ENCODE data around the gene TPBG.
"Not testable (repeated sequence)": the region's sequence is repeated elsewhere in the genome, so short reads cannot be mapped to it uniquely, and the experiment has no call there.

Gene TPBG

DNA sequence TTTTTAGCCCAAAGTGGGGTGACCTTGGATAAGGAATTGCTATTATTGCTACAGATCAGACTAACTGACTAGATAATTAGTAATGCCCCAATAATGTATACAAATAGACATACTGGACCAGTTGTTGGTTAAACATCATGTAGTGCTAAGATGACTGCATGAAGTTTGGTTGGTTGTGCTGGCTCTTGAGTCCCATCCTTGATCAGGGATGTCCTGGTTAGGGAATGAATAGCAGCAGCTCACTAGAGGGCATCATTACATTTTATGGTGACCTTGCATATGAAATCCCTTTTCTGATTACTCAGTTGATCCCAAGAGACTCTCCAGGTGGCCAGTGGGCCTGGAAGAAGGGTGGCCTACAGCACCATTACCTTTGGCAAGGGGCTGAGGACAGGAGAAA lies 10.9 kb downstream of the TPBG start:
- DNase-seq (ENCODE audit: low read depth in 3 of 3, low spot score in 1 of 3) = no peak

DNA sequence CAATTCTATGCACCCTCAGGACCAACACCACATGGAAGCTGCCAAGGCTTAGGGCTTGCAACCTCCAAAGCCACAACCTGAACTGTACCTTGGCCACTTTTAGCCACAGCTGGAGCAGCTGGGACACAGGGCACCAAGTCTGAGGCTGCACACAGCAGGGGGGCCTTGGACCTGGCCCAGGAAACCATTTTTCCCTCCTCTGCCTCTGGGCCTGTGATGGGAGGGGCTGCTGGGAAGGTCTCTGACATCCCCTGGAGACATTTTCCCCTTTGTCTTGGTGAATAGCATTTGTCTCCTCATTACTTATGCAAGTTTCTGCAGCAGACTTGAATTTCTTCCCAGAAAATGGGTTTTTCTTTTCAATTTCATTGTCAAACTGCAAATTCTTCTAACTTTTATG lies 13.0 kb downstream of the TPBG start:
- DNase-seq (ENCODE audit: low read depth in 3 of 3, low spot score in 1 of 3) = no peak

DNA sequence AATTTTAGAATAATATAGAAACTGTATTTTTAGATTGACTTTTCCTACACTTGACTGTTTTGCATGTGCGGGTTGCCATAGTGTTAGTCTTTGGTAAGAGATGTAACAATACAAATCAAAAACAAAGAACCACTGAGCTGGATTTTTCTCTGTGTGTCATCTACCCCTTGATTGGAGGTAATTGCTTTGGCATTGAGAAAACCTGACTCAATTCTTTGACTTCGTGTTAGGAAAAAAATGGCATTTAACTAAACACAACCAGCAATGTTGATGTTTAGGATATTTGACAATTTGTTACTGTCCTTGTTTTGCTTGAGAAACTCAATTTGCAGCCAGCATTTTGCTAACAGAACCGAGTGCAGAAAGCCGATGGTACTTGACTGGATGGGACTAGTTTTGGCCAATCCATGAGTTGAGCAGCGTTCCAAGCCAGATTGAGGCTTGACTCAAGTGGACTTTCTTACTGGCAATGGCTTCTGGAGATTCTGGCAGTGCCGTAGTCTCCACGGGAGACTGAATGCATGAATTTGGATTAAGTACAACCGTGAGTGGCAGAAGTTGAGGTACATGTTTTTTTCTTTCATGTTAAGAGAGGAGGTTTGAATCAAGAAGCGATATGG lies 17.1 kb downstream of the TPBG start:
- DNase-seq (ENCODE audit: low read depth in 3 of 3, low spot score in 1 of 3) = no peak

DNA sequence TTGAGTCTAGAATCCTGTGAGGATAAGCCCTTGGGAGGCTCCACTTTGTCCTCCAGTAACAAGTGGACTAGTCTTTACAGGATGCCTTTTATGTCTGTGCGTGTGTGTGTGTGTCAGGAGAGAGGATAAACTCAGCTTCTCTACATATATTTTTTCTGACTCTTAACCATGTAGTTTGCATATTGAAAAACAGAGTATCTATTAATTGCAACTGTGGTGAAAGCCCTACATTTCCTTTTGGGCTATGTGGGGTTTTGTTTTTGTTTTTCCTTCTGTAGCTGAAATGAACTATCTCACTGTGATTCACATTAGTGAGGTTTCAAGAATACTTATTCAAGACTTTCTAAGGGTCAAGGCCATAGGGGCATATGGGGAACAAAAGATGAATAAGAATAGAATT lies 17.7 kb downstream of the TPBG start:
- DNase-seq (ENCODE audit: low read depth in 3 of 3, low spot score in 1 of 3) = no peak

DNA sequence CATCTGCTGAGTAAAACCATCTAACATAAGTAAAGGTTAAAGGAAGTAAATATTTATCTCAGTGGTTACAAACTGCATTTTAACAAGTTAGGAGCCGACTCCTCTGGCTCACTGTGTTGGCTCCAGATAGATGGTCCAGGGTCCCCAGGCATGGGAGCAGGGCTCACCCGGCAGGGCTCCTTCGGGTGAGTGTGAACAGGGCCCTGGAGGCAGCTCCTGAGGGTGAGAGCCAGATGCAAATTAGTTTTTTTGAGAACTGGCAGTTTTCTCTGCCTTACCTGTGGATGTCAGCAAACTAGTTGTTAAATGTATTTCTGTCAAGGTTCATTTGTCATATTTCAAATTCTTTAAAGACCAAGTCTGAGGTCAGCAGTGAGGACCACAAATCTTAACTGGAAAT lies 21.5 kb downstream of the TPBG start:
- DNase-seq (ENCODE audit: low read depth in 3 of 3, low spot score in 1 of 3) = no peak

DNA sequence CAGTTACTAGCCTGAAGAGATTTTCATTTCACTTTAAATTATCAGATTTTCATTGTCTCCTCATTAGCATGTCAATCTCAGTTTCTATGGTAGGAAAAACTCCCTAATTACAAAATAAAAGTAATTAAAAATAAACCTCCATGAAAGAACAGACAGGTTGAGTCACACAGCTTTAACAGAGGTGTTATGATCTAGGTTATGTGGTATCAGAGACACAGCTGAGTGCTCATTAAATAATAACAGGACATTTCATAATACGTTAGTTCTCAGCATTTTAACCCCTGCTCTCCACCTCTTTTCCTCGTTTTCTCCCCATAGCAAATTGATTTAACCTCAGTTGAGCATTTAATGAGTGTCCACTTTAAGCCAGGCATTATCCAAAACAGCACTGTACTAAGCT lies 21.9 kb downstream of the TPBG start:
- DNase-seq (ENCODE audit: low read depth in 3 of 3, low spot score in 1 of 3) = no peak

DNA sequence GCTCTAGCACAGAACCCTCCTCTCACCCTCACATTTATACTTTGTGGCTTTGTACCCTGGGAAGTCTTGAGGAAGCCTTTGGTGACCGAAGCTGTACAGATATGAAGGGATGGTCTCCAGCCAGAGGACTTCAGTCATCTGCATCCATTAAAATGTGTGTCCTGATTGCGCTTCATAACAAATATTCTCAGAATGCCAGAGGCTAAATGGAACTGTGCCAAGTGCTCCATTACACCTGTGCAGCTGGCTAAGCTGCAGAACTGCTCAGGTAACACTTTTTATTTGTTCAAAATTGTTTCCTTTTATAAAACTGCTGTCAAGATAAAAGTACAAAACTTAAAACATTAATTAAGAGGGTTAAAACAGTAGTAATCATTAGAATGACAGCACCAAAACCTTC lies 22.3 kb downstream of the TPBG start:
- no peak for DNase-seq (ENCODE audit: low read depth in 3 of 3, low spot score in 1 of 3)

DNA sequence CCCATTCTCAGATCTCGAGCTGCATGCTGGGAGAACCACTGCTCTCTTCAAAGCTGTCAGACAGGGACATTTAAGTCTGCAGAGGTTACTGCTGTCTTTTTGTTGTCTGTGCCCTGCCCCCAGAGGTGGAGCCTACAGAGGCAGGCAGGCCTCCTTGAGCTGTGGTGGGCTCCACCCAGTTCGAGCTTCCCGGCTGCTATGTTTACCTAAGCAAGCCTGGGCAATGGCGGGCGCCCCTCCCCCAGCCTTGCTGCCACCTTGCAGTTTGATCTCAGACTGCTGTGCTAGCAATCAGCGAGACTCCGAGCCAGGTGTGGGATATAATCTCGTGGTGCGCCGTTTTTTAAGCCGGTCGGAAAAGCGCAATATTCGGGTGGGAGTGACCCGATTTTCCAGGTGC lies 31.2 kb downstream of the TPBG start:
- DNase-seq (ENCODE audit: low read depth in 3 of 3, low spot score in 1 of 3) = not testable (repeated sequence)

DNA sequence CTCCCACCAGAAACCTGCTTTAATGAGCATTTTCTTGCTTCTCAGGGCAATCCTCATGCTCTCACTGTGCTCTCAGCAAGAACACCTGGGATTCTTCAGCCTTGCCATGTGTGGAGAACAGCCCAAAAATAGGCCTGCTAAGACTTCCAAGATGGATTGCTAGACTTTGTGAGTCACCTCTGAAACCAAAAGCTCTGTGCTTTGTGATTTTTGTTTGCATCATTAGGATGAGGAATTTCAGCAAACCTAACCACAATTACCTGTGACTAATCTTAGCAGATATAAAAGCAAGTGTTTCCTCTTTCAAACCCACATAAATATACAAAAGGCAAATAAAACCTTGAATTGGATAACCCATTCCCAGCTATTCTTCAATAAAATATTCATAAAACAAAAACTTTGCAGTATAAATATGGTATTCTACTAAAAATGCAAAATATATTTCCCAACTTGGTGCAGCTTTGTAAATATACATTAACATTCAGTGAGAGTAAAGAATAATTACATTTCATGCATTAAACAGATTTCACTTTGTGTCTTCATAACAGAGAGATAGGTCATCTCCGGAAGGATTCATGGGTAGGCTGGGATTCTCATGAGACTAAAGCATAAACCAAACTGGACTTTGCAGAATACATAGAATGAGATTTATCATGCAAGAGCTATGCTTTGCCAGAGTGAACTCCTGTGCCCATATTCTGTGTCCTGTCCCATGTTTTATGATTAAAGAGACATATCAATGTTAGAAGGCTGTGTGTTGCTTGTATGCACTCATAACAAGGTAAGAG lies 33.5 kb downstream of the TPBG start:
- DNase-seq (ENCODE audit: low read depth in 3 of 3, low spot score in 1 of 3) = no peak

DNA sequence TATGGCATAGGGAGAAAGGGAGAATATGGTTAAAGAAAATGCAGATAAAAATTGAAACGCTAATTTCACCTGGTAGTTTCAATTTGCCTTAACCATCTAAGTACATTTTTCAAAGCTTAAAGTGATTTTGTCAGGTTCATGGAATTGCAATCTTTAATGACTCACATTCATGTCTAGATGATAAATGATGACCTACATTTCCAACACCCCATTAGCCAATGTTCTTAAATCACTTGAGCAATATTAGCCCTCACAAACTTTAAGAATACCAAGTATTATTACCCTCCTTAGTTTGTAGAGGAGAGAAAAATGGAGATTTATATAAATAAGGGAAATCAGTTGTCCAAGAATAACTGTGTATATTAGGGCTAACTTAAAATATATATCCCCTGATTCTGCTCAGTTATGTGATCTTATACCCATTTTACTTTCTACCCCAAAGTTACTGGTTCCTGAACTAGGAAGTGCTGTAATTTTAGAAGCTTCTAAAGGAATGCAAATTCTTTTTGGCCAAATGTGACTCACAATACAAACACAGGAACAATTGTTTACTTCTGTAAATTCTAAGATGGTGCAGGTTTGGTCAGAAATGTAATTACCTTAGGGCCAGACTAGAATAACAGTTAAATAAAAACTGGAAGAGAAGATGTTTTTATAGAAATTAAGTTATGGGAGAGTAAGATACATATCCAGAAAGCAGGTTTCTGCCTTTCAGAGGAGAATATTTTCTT lies 34.5 kb downstream of the TPBG start:
- DNase-seq (ENCODE audit: low read depth in 3 of 3, low spot score in 1 of 3) = no peak

DNA sequence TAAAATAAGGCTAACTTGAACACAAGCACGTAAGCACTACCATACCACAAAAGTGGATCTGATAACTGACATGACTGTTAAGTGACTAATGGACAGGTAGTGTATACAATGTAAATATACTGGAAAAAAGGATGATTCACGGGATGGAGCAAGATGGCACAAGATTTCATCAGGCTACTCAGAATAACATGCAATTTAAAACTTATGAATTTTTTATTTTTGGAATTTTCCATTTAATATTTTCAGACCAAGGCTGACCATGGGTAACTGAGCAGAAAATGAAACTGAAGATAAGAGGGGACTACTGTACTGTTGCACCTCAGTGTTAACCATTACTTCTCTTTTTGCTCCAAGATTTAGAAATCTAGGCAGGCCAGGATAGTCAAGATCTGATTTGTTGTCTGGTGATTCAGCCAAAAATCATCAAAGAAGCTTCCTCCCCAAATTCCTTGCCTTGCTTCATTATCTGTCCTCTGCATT lies 45.4 kb downstream of the TPBG start:
- no peak for DNase-seq (ENCODE audit: low read depth in 3 of 3, low spot score in 1 of 3)

DNA sequence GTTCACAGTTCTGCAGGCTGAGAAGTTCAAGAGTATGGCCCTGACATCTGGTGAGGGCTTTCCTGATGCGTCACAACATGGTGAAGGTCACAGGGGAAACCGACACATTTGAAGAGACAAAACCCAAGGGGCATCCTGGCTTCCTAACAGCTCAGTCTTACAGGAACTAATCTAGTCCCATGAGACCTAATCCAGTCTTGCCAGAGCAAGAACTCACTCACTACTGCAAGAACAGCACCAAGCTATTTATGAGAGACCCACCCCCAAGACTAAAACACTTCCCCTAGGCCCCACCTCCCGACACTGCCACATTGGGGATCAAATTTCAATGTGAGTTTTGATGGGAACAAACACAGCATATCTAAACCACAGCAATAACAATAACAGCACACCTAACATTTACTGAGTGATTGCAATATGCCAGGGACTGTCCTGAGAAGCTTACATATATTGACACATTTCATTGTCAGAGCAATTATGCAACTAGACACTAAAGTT lies 46.6 kb downstream of the TPBG start:
- DNase-seq (ENCODE audit: low read depth in 3 of 3, low spot score in 1 of 3) = no peak

DNA sequence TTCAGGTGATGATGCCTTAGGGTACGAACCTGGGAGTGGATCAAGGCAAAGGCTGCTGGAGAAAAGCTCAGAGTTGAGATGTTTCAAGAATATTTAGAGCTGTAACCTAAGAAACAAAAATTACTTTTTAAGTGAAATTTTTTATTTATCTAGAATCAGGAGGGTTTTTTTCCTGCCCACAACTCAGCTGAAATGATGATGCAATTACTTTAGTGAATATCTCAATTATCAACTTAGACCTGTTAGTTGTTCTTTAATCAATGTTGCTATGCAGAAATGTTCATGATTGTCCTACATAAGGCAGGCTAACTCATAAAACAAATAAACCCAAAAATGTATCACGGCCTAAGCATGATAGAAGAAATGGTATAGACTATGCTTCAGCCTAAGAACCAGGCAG lies 50.3 kb downstream of the TPBG start:
- no peak for DNase-seq (ENCODE audit: low read depth in 3 of 3, low spot score in 1 of 3)

DNA sequence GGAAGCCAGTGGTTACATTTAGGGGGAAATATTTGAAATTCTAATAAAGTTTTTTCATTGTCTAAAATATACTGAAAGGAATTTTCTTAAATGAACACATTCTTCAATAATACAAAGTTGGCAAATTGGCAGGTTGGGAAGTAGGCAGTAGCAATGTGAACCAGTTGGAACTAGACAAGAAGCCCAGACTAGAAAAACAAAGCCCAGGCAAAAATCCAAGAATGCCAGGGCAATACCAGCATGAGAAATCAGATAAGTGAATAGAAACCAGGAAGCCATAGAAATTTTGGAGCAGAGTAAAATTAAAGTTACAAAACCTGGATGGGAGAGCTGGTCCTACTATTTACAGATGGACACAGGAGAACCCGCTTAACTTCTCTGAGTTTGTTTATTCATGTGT lies 52.2 kb downstream of the TPBG start:
- no peak for DNase-seq (ENCODE audit: low read depth in 3 of 3, low spot score in 1 of 3)

DNA sequence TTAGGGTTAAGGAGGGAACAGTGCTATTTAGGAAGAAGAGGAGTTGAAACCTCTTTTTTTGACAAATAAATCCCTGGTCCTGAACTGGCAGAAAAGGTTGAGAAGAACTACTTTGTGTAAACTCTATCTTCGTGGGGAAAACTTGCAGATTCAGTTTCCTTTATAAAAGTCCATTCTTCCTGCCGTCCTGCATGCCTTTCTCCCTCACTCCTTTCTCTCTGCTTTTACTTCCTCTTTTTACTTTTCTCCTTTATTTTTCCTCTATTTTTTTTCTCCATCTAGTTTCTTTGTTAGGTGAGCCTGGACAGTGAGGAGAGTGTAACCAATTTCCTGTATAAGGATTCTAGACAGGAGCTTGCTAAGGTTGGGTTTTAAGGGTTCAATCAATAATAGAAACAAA lies 52.7 kb downstream of the TPBG start:
- no peak for DNase-seq (ENCODE audit: low read depth in 3 of 3, low spot score in 1 of 3)

Measured in stimulated activated CD4-positive, alpha-beta T cell treated with anti-CD3 and anti-CD28 coated beads, TNF-alpha, amount 100 ng/mL, for 1 hour (primary cell).